Uterus (tissue), 2 donors: Measurements from ENCODE around the gene WDR6.
A peak's percentile ranks its signal among the peaks of the same experiment; 100 is the strongest.

Experiments used
- CTCF ChIP-seq, 4 experiments: fragments of 200-600 bp in 2 of 4; fragments of 450-650 bp in 2 of 4; sonication (generic) in 2 of 4; IDR thresholded peaks; one replicate each; pipeline ENCODE4 v1.5.1; 2016 to 2019; ENCODE audit warnings: antibody characterized with exemption in 4 of 4, mild to moderate bottlenecking in 2 of 4, moderate library complexity in 1 of 4
- POLR2A ChIP-seq, 2 donors: fragments of 450-650 bp; IDR thresholded peaks; one replicate each; pipeline ENCODE4 v1.6.1; 2016; ENCODE audit warnings: antibody characterized with exemption in 2 of 2, mild to moderate bottlenecking in 1 of 2, moderate library complexity in 1 of 2

- peak in 1 of 4 experiments; percentile 1 for TF ChIP-seq CTCF (IDR thresholded peaks at IDR 0.05)
- no peak for TF ChIP-seq POLR2A (IDR thresholded peaks at IDR 0.05)
These were observed 653 bp upstream of the WDR6 start for GRCh38 chr3:49006408-49007067.
